ENCODE results near the gene DNAH17.

DNAH17 gene

GRCh38 chr17:78448356-78448993, 128.7 kb downstream of the DNAH17 start:
- no peak for DNase-seq

- DNase-seq = no peak
These were observed 130.4 kb downstream of the DNAH17 start for GRCh38 chr17:78446833-78447232.

- DNase-seq = no peak
These were observed 132.8 kb downstream of the DNAH17 start for GRCh38 chr17:78444392-78444791.

- DNase-seq = no peak
These were observed 134.5 kb downstream of the DNAH17 start for GRCh38 chr17:78442648-78443218.

- no peak for DNase-seq
These were observed 135.8 kb downstream of the DNAH17 start for GRCh38 chr17:78441271-78441971.

GRCh38 chr17:78438694-78439325, 138.4 kb downstream of the DNAH17 start:
- no peak for DNase-seq

- DNase-seq = no peak
These were observed 138.9 kb downstream of the DNAH17 start for GRCh38 chr17:78438271-78438691.

- DNase-seq = no peak
These were observed 139.6 kb downstream of the DNAH17 start for GRCh38 chr17:78437508-78438169.

- no peak for DNase-seq
These were observed 141.7 kb downstream of the DNAH17 start for GRCh38 chr17:78435330-78436005.

GRCh38 chr17:78434455-78435329, 142.5 kb downstream of the DNAH17 start:
- DNase-seq = no peak

GRCh38 chr17:78433780-78434335, 143.3 kb downstream of the DNAH17 start:
- no peak for DNase-seq

GRCh38 chr17:78433013-78433727, 144.0 kb downstream of the DNAH17 start:
- DNase-seq = no peak

GRCh38 chr17:78432226-78433012, 144.8 kb downstream of the DNAH17 start:
- no peak for DNase-seq

GRCh38 chr17:78431692-78431958, 145.6 kb downstream of the DNAH17 start:
- no peak for DNase-seq

GRCh38 chr17:78430892-78431691, 146.1 kb downstream of the DNAH17 start:
- no peak for DNase-seq

GRCh38 chr17:78429618-78429995, 147.6 kb downstream of the DNAH17 start:
- no peak for DNase-seq

GRCh38 chr17:78428836-78429617, 148.2 kb downstream of the DNAH17 start:
- no peak for DNase-seq

- DNase-seq = no peak
These were observed 149.1 kb downstream of the DNAH17 start for GRCh38 chr17:78428025-78428575.

All from RPMI8226 (cell line).